Transverse colon (tissue), 4 donors: ENCODE results near the gene KCNQ2.

Experiments used
- CTCF ChIP-seq, 5 experiments: fragments of 200-600 bp in 3 of 5; fragments of 450-650 bp in 2 of 5; sonication (generic) in 3 of 5; IDR thresholded peaks; 1 replicate in 2 of 5; 2 replicates in 3 of 5; pipeline ENCODE4 v1.5.1; 2016 to 2017; ENCODE audit warnings: antibody characterized with exemption in 5 of 5, inconsistent platforms in 3 of 5, mild to moderate bottlenecking in 2 of 5, moderate library complexity in 1 of 5
- EP300 ChIP-seq: sonication (generic); formaldehyde crosslinking; IDR thresholded peaks from one replicate; pipeline ENCODE4 v1.6.1; 2017; ENCODE audit warnings: antibody characterized with exemption, low read depth
- POLR2A ChIP-seq: fragments of 450-650 bp; IDR thresholded peaks from one replicate; pipeline ENCODE4 v1.6.1; 2016; ENCODE audit warnings: antibody characterized with exemption, mild to moderate bottlenecking, moderate library complexity
- POLR2AphosphoS5 ChIP-seq, 3 donors: sonication (generic); formaldehyde crosslinking; IDR thresholded peaks; one replicate each; pipeline ENCODE4 v1.6.1; 2016; ENCODE audit warnings: antibody characterized with exemption in 3 of 3

- no peak for TF ChIP-seq POLR2A
- no peak for TF ChIP-seq POLR2AphosphoS5 (IDR thresholded peaks at IDR 0.05)
- no peak for TF ChIP-seq CTCF (IDR thresholded peaks at IDR 0.05)
- TF ChIP-seq EP300: no peak
These were observed 104.9 kb downstream of the KCNQ2 start for GRCh38 chr20:63367446-63368055.
